Hepatocyte (in vitro differentiated cells): ENCODE results near the gene TOGARAM2. TPM values are rescaled to one million over a fixed set of nuclear protein-coding genes. Genes with fewer than 3 reads are reported as not detected.

Experiments used
- DNase-seq: peaks from one replicate; pipeline ENCODE4 v3.0.0-alpha.2; 2016; ENCODE audit warnings: low spot score
- H2AFZ ChIP-seq: fragments of 200-600 bp; sonication (generic); 2 replicates; pipeline ENCODE4 v1.6.0; 2016; ENCODE audit warnings: antibody characterized with exemption, mild to moderate bottlenecking
- H3K27ac ChIP-seq: fragments of 200-600 bp; sonication (generic); 2 replicates; pipeline ENCODE4 v1.5.1; 2016; ENCODE audit warnings: mild to moderate bottlenecking
- H3K27me3 ChIP-seq: fragments of 200-600 bp; sonication (generic); 2 replicates; pipeline ENCODE4 v1.6.1; 2016
- H3K36me3 ChIP-seq: fragments of 200-600 bp; sonication (generic); replicated peaks from 2 replicates; pipeline ENCODE4 v1.5.1; 2016; ENCODE audit warnings: low read depth; ENCODE audit not compliant: insufficient read depth
- H3K4me1 ChIP-seq: fragments of 200-600 bp; sonication (generic); 2 replicates; pipeline ENCODE4 v1.5.1; 2016; ENCODE audit warnings: mild to moderate bottlenecking, moderate library complexity; ENCODE audit not compliant: insufficient read depth
- H3K4me2 ChIP-seq: fragments of 200-600 bp; sonication (generic); 2 replicates; pipeline ENCODE4 v1.6.0; 2016
- H3K4me3 ChIP-seq: fragments of 200-600 bp; sonication (generic); 2 replicates; pipeline ENCODE4 v1.5.1; 2016; ENCODE audit warnings: mild to moderate bottlenecking
- H3K79me2 ChIP-seq: fragments of 200-600 bp; sonication (generic); 2 replicates; pipeline ENCODE4 v1.6.0; 2017; ENCODE audit warnings: mild to moderate bottlenecking
- H3K9me2 ChIP-seq: fragments of 200-600 bp; sonication (generic); replicated peaks from 2 replicates; pipeline ENCODE4 v1.6.0; 2017; ENCODE audit warnings: mild to moderate bottlenecking; ENCODE audit not compliant: insufficient read depth
- H3K9me3 ChIP-seq: fragments of 200-600 bp; sonication (generic); 2 replicates; pipeline ENCODE4 v1.5.1; 2016; ENCODE audit warnings: low read depth, mild to moderate bottlenecking
- H4K20me1 ChIP-seq: fragments of 200-600 bp; sonication (generic); 2 replicates; pipeline ENCODE4 v1.6.0; 2016; ENCODE audit warnings: mild to moderate bottlenecking; ENCODE audit not compliant: insufficient read depth, poor library complexity, severe bottlenecking
- CTCF ChIP-seq: fragments of 200-600 bp; sonication (generic); IDR thresholded peaks from 2 replicates; pipeline ENCODE4 v1.5.1; 2016; ENCODE audit warnings: antibody characterized with exemption, mild to moderate bottlenecking; ENCODE audit not compliant: poor library complexity
- EZH2 ChIP-seq: fragments of 200-600 bp; sonication (generic); IDR thresholded peaks from 2 replicates; pipeline ENCODE4 v1.6.1; 2016; ENCODE audit warnings: antibody characterized with exemption, mild to moderate bottlenecking, borderline replicate concordance
- EZH2phosphoT487 ChIP-seq: fragments of 200-600 bp; sonication (generic); IDR thresholded peaks from one replicate; pipeline ENCODE4 v1.6.1; 2018; ENCODE audit warnings: antibody characterized with exemption, mild to moderate bottlenecking, low read depth, moderate library complexity; ENCODE audit not compliant: unreplicated experiment, severe bottlenecking
- WGBS: methylation state at CpG from one replicate; pipeline ENCODE4 v1.1.6; 2016; ENCODE audit warnings: low lambda C conversion rate; ENCODE audit errors: missing lambda C conversion rate; 5-methylcytosine and 5-hydroxymethylcytosine counted together
- polyA plus RNA-seq: library from polyadenylated mRNA; unstranded; fragments of >200 nt; fragmentation: Nextera tagmentation; extraction: Ambion mirVana; gene quantifications from 2 replicates; pipeline ENCODE4 v1.2.1, GENCODE V29; 2016
- total RNA-seq: library from RNA; depleted of rRNA; stranded (reverse); fragments of >200 nt; gene quantifications from 2 replicates; pipeline ENCODE4 v1.2.3, GENCODE V29; 2014

Gene TOGARAM2
- total and polyA plus RNA-seq, 2 experiments from 2014 or later: 0.47 to 1.3 TPM

DNA sequence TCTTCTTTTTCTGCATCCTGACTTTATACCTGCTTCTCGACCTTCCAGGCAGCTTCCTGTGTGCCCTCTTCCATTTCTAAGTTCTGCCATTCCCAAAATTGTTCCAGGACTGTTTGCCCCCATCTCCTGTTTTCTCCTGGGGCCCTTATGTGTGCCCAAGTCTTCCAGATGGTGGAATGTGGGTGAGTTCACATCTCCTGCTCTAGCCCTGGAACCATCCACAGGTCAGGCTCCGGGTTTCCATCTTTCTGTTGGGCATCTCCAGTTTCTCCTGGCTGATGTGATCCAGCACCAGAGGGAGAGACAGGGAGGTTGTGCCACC, 25.8 kb downstream of the TOGARAM2 start:
- H3K9me3 ChIP-seq: no peaks in the 10 kb centered on the region
- no peaks in the 10 kb centered on the region for H3K36me3 ChIP-seq
- H3K79me2 ChIP-seq: no peaks in the 10 kb centered on the region
- H3K4me2 ChIP-seq: no peak overlapping the region
- H3K27ac ChIP-seq: no peak overlapping the region
- H3K27me3 ChIP-seq: no peaks in the 10 kb centered on the region
- no peak overlapping the region for H3K4me3 ChIP-seq
- peaks cover 10% of the 10 kb centered on the region for H3K4me1 ChIP-seq
- WGBS: 84% methylated on average over 2 of the region's 2 CpGs
- no peaks in the 10 kb centered on the region for H3K9me2 ChIP-seq
- H4K20me1 ChIP-seq: no peaks in the 10 kb centered on the region
- no peak for TF ChIP-seq EZH2phosphoT487
- no peak for TF ChIP-seq CTCF
- no peak for TF ChIP-seq EZH2
- no peak overlapping the region for H2AFZ ChIP-seq
- DNase-seq: no peak

- Histone ChIP-seq H3K36me3 (no peaks in the 10 kb centered on the region), H3K79me2 (no peaks in the 10 kb centered on the region), H3K27me3 (no peaks in the 10 kb centered on the region), H3K27ac (no peak overlapping the region), H3K9me2 (no peaks in the 10 kb centered on the region), H3K4me2 (no peak overlapping the region), H3K4me1 (peaks cover 17% of the 10 kb centered on the region), H2AFZ (no peak overlapping the region), H3K9me3 (no peaks in the 10 kb centered on the region), H4K20me1 (no peaks in the 10 kb centered on the region), H3K4me3 (no peak overlapping the region)
- no peak for DNase-seq
- TF ChIP-seq EZH2 (no peak), CTCF (no peak), EZH2phosphoT487 (no peak)
- 90% methylated on average over 9 of the region's 9 CpGs for WGBS
Measured at GRCh38 chr2:29009270-29009669, 28.2 kb downstream of the TOGARAM2 start.

- TF ChIP-seq EZH2phosphoT487 (no peak), EZH2 (no peak)
- Histone ChIP-seq H3K4me3 (no peak overlapping the region), H3K27ac (no peak overlapping the region), H4K20me1 (no peaks in the 10 kb centered on the region), H2AFZ (no peak overlapping the region), H3K79me2 (no peaks in the 10 kb centered on the region), H3K36me3 (no peaks in the 10 kb centered on the region), H3K4me2 (no peak overlapping the region), H3K4me1 (peaks cover 17% of the 10 kb centered on the region), H3K27me3 (no peaks in the 10 kb centered on the region), H3K9me2 (no peaks in the 10 kb centered on the region), H3K9me3 (no peaks in the 10 kb centered on the region)
- no peak for DNase-seq
- WGBS: 89% methylated on average over 26 of the region's 26 CpGs
Measured at GRCh38 chr2:29009711-29010677, 28.9 kb downstream of the TOGARAM2 start.

DNA sequence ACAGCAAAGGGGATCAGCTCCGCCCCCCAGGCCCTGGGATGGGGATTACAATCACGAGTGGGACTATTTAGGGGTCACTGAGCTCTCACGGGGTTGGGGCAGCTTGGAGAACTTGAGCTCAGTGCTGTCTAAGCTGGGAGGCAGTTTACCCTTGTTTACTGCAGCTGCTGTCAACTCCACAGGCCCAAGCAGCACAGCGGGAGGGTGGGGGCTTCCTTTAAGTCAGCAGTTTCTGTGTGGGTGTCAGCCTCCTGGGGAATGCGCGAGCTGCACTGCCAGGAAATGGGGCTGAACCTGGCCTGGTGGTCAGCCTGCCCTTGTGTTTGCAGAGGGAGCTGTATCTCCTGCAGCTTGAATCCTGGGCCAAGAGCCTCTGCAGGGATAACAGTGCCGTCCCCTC, 29.8 kb downstream of the TOGARAM2 start:
- Histone ChIP-seq H3K4me1 (peaks cover 17% of the 10 kb centered on the region), H3K4me2 (peak overlapping the region; percentile 29), H3K27ac (no peak overlapping the region), H3K36me3 (no peaks in the 10 kb centered on the region), H3K9me2 (no peaks in the 10 kb centered on the region), H4K20me1 (no peaks in the 10 kb centered on the region), H3K27me3 (no peaks in the 10 kb centered on the region), H3K4me3 (no peak overlapping the region), H3K79me2 (no peaks in the 10 kb centered on the region), H3K9me3 (no peaks in the 10 kb centered on the region), H2AFZ (peak overlapping the region; percentile 26)
- peak; percentile 65 for DNase-seq
- TF ChIP-seq EZH2 (no peak), EZH2phosphoT487 (no peak), CTCF (no peak)
- 36% methylated on average over 7 of the region's 7 CpGs for WGBS
